Measurements from ENCODE around the gene KIF18B. TPM values are rescaled to one million over a fixed set of nuclear protein-coding genes. Genes with fewer than 3 reads are reported as not detected.

The KIF18B gene
- total RNA-seq, 4 donors from 2014 or later: 0.72 TPM; not detected in 3

DNA sequence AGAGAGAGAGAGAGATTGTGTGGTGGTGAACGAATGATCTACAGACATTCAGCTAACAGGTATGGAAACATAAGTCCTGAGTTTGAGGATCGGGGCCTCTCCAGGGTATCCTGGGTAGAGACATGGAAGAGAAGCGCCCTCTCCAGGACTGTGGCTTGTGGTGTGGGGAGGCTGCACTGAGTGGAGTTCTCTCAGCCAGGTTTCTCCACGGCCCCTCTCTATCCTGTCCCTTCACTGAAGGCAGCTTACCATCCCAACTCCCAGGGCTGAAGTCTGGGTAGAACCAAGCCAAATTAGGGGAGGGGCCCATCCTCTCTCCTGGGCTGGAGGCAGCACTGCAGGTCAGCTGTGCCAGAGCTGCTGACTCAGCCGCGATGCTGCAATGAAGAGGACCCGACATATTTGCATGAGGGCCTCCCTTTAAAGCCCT is 14.4 kb upstream of the KIF18B start:
- DNase-seq (ENCODE audit: low spot score) (no peak), ATAC-seq (ENCODE audit: low FRiP score) (peak; percentile 55)
- TF ChIP-seq, protein P1, sequence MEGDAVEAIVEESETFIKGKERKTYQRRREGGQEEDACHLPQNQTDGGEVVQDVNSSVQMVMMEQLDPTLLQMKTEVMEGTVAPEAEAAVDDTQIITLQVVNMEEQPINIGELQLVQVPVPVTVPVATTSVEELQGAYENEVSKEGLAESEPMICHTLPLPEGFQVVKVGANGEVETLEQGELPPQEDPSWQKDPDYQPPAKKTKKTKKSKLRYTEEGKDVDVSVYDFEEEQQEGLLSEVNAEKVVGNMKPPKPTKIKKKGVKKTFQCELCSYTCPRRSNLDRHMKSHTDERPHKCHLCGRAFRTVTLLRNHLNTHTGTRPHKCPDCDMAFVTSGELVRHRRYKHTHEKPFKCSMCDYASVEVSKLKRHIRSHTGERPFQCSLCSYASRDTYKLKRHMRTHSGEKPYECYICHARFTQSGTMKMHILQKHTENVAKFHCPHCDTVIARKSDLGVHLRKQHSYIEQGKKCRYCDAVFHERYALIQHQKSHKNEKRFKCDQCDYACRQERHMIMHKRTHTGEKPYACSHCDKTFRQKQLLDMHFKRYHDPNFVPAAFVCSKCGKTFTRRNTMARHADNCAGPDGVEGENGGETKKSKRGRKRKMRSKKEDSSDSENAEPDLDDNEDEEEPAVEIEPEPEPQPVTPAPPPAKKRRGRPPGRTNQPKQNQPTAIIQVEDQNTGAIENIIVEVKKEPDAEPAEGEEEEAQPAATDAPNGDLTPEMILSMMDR (IDR thresholded peaks at IDR 0.05): no peak

DNA sequence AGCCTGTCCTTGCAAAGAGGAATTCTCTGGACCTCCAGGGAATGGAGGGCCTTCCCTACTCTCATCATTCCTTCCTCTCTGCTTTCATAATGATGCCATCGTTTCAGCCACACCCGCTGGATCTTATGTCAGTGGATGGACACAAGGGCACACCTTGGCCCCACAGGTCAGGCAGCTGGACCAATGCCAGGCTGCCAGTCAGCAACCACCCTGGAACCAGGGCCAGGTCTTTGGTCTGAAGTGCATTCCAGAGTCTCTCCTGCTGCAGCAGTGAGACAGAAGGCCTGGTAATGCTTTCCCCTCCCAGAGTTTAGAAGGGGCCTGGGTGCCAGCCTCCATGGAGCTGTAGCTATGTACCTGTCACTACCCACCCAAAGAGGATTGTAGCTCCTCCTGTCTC is 13.1 kb upstream of the KIF18B start:
- DNase-seq (ENCODE audit: low spot score) (no peak), ATAC-seq (ENCODE audit: low FRiP score) (peak; percentile 20)
- TF ChIP-seq, protein P1 (IDR thresholded peaks at IDR 0.05): no peak

DNA sequence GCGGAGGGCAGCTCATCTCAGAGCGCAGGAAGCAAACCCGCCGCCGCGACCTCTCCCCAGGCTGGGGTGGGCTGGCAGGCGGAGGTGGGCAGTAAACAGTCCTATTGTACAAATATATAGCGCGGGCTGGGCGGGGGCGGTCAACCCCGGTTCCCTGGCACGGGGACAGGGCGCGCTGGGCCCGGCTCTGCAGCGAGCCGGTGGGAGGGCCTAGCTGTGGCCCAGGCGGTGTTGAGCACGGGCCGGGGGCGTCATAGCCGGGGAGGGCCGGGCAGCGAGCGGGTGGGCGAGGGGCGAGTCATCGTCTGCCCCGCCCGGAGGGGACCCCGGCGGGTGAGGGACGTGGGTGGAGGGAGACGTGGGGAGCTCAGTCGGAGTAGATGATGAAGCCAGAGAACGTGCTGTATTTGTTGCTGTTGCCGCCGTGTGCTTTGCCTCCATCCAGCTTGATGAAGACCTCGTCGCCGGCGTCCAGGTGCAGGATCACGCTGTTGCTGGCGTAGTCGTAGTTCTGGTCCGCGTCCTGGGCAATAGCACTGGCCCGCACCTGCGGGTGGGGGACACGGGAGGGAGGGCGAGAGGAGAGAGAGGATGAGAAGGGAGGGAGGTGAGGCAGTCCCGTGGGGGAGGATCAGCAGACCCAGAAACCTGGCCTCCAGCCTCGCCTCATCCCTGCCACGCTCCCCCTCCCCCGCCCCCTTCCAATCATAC is 12.4 kb upstream of the KIF18B start:
- TF ChIP-seq, protein P1 (IDR thresholded peaks at IDR 0.05): no peak
- no peak for DNase-seq (ENCODE audit: low spot score)
- peak; percentile 58 for ATAC-seq (ENCODE audit: low FRiP score)

DNA sequence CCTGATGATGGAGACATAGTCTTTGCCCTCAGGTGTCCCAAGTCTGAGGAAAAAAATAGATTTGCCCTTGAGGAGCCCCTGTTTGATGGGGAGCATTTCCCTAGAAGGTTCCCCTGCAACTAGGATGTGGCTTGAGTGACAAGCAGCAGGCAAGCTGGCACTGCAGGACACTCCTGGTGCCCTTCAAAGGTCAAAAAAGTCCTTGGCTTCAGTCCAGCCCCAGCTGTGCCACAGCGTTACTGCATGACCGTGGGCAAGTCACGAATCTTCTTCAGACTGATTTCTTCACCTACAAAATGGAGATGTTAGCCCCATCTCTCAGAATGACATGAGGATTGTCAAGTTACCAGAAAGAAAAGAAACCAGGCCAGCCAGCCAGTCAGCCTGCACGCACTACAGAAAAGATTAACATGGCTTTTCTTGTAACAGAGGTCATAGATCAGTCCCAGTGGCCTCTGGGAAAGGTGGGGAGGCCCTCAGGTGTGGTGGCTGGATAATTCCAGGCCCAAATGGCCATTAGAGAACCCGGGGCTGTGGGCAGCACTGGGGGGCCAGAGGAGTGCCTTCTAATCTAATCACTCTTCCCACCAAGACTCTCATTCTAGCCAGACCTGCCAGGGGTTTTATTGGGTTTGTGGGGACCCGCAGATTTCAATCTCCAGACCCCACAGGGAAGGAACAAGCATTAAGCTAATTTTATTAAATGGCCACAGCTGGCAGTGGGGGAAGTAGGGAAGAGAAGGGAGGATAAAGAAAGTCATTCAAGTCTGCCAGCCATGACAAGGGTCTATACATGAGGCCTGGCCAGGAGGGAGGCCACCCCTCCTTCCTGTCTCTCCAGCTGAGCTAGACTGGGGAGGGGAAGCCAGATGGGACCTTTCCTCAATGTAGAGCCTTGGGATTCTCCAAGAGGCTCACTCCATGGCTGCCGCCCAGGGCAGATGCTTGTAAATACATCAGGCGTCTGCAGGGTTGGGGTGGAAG is 9.7 kb upstream of the KIF18B start:
- DNase-seq (ENCODE audit: low spot score) (no peak), ATAC-seq (ENCODE audit: low FRiP score) (no peak)
- TF ChIP-seq, protein P1 (IDR thresholded peaks at IDR 0.05): no peak

- TF ChIP-seq, protein P1 (IDR thresholded peaks at IDR 0.05): no peak
- peak; percentile 13 for ATAC-seq (ENCODE audit: low FRiP score)
- no peak for DNase-seq (ENCODE audit: low spot score)
Observed at GRCh38 chr17:44955674-44956425, 8.3 kb upstream of the KIF18B start.

DNA sequence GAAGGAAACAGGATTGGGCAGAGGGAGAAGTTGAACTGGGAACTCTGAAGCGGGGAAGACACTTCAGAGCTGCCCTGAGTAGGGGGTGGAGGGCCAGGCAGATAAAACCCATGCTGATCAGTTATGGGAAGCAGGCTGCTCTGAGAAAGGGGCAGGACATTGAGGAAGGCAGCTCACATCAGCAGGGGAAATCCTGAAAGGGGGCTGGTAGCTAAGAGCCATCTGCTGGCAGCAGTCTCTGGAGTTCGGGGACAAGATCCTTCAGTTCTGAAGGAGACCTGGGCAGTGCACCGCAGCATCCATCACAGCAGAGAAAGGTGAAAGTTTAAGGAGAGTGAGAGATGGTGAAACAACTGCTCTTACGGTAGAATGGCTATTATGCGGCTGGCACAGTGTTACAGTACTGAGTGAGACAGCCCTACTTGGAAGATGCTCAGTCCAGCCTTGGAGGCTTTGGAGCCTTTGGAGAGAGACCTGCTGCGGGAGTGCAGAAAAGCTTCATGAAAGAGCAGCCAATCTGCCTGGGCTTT is 5.4 kb upstream of the KIF18B start:
- ATAC-seq (ENCODE audit: low FRiP score): no peak
- TF ChIP-seq, protein P1 (IDR thresholded peaks at IDR 0.05): no peak
- DNase-seq (ENCODE audit: low spot score): no peak

Data from omental fat pad (tissue), 4 donors.